Left lung (tissue), 10 donors: ENCODE measurements around the gene ASMT. TPM values are rescaled to one million over a fixed set of nuclear protein-coding genes. Genes with fewer than 3 reads are reported as not detected.

ENCODE experiments used
- ATAC-seq: fragments of 200-7000 bp; cut with Tn5 transposase; one replicate; pipeline ENCODE4 v1.9.1; 2020; ENCODE audit warnings: moderate library complexity
- DNase-seq, 4 donors: peaks; one replicate each; pipeline ENCODE4 v3.0.0-alpha.2; 2013 to 2020
- H3K27ac ChIP-seq, 2 donors: fragments of 200-600 bp; sonication (generic) in 1 of 2; one replicate each; pipeline versions ENCODE4 v1.5.0 to v1.8.0; 2020 to 2021
- H3K27me3 ChIP-seq, 2 donors: fragments of 200-600 bp; sonication (generic) in 1 of 2; one replicate each; pipeline versions ENCODE4 v1.5.0 to v1.8.0; 2020 to 2021
- H3K36me3 ChIP-seq, 2 donors: fragments of 200-600 bp; sonication (generic) in 1 of 2; one replicate each; pipeline versions ENCODE4 v1.5.0 to v1.8.0; 2020 to 2021
- H3K4me1 ChIP-seq, 2 donors: fragments of 200-600 bp; one replicate each; pipeline ENCODE4 v1.8.0; 2021
- H3K4me3 ChIP-seq, 2 donors: fragments of 200-600 bp; sonication (generic) in 1 of 2; one replicate each; pipeline versions ENCODE4 v1.5.0 to v1.8.0; 2020 to 2021; ENCODE audit warnings: mild to moderate bottlenecking in 1 of 2
- H3K9me3 ChIP-seq, 2 donors: fragments of 200-600 bp; sonication (generic) in 1 of 2; one replicate each; pipeline versions ENCODE4 v1.5.0 to v1.8.0; 2020 to 2021
- CTCF ChIP-seq, 2 donors: fragments of 200-600 bp; sonication (generic) in 1 of 2; IDR thresholded peaks; one replicate each; pipeline versions ENCODE4 v1.5.0 to v1.8.0; 2021; ENCODE audit warnings: antibody characterized with exemption in 2 of 2
- intact Hi-C, 2 donors: fragments of 100-400 bp; cut with DNase I; formaldehyde crosslinking; loops; one replicate each; pipeline versions ENCODE4 v1.11.2 to v1.14.2; 2022
- polyA plus RNA-seq, 6 donors: library from polyadenylated mRNA; unstranded; fragments of 120-200 nt; gene quantifications; one replicate each; pipeline ENCODE4 v1.2.1, GENCODE V29; 2013; ENCODE audit not compliant: insufficient read length in 6 of 6
- total RNA-seq, 2 donors: library from RNA; stranded (reverse); fragmentation: NEBNext Ultra II Directional; extraction: Animal tissue kit (Norgen Biotek cat#: 25700); gene quantifications; one replicate each; pipeline ENCODE4 v1.2.1, GENCODE V29; 2021
- donor health status: DM: no; HTN: yes; CAD: no.
- donor health status: DM: no; HTN: no; CAD: no.

Gene ASMT
- total and polyA plus RNA-seq, 8 donors: 0.13 to 0.61 (median 0.38) TPM; not detected in 2

- H3K27me3 ChIP-seq: no peaks in the 10 kb centered on the region
- intact Hi-C loops: no loop called here
- H3K36me3 ChIP-seq: no peaks in the 10 kb centered on the region
- H3K4me1 ChIP-seq: peaks cover 0 to 11% of the 10 kb centered on the region in 2 donors
- no peak overlapping the region for H3K4me3 ChIP-seq
- no peak for TF ChIP-seq CTCF (IDR thresholded peaks at IDR 0.05)
- no peak overlapping the region for H3K27ac ChIP-seq
- DNase-seq: no peak
- no peaks in the 10 kb centered on the region for H3K9me3 ChIP-seq
- no peak for ATAC-seq
Observed at GRCh38 chrX:1659664-1660461, 45.0 kb downstream of the ASMT start.

GRCh38 chrX:1661048-1661921 lies 46.4 kb downstream of the ASMT start:
- ATAC-seq (peak; percentile 79), DNase-seq (peak in 2 of 4 donors; percentile 76 to 83)
- Histone ChIP-seq H3K9me3 (no peaks in the 10 kb centered on the region), H3K4me1 (peaks cover 0 to 11% of the 10 kb centered on the region in 2 donors), H3K36me3 (no peaks in the 10 kb centered on the region), H3K4me3 (peak overlapping the region in 1 of 2 donors; percentile 36), H3K27ac (peak overlapping the region in 1 of 2 donors; percentile 80), H3K27me3 (no peaks in the 10 kb centered on the region)
- intact Hi-C loops: no loop called here
- no peak for TF ChIP-seq CTCF (IDR thresholded peaks at IDR 0.05)

- peak overlapping the region in 1 of 2 donors; percentile 36 for H3K4me3 ChIP-seq
- ATAC-seq (no peak), DNase-seq (no peak)
- H3K27ac ChIP-seq: peak overlapping the region in 1 of 2 donors; percentile 80
- intact Hi-C loops: no loop called here
- no peaks in the 10 kb centered on the region for H3K36me3 ChIP-seq
- H3K4me1 ChIP-seq: peaks cover 0 to 11% of the 10 kb centered on the region in 2 donors
- no peaks in the 10 kb centered on the region for H3K9me3 ChIP-seq
- H3K27me3 ChIP-seq: no peaks in the 10 kb centered on the region
- TF ChIP-seq CTCF (IDR thresholded peaks at IDR 0.05): no peak
Observed at GRCh38 chrX:1661922-1662221, 47.0 kb downstream of the ASMT start.

GRCh38 chrX:1667566-1667965 lies 52.7 kb downstream of the ASMT start:
- DNase-seq (no peak), ATAC-seq (no peak)

More at GRCh38 chrX:1667566-1667965, 52.7 kb downstream of the ASMT start:
- intact Hi-C loops: no loop called here
- Histone ChIP-seq H3K27me3 (no peaks in the 10 kb centered on the region), H3K27ac (no peak overlapping the region), H3K36me3 (no peaks in the 10 kb centered on the region), H3K4me1 (no peaks in the 10 kb centered on the region), H3K4me3 (no peak overlapping the region), H3K9me3 (no peaks in the 10 kb centered on the region)
- no peak for TF ChIP-seq CTCF (IDR thresholded peaks at IDR 0.05)
